H54 (cell line): ENCODE measurements around the gene FCN1.

ENCODE experiments used
- DNase-seq: peaks from one replicate; pipeline ENCODE4 v3.0.0; 2011; ENCODE audit warnings: low spot score, mixed read lengths; ENCODE audit not compliant: insufficient read length
- FAIRE-seq: peaks from 3 replicates; lab custom pipeline; 2011; peaks lifted over from hg19 to GRCh38; lab: Jason Lieb, UNC
- POLR2A ChIP-seq: IDR thresholded peaks from 2 replicates; pipeline ENCODE4 v1.6.1; 2011; ENCODE audit warnings: low read depth, mild to moderate bottlenecking, low read length

The FCN1 gene

GRCh38 chr9:134908524-134909309, 9.0 kb downstream of the FCN1 start:
- FAIRE-seq (no peak), DNase-seq (no peak)
- TF ChIP-seq POLR2A = no peak

GRCh38 chr9:134902936-134903335, 14.8 kb downstream of the FCN1 start:
- TF ChIP-seq POLR2A = no peak
- FAIRE-seq (no peak), DNase-seq (no peak)

- DNase-seq (no peak), FAIRE-seq (no peak)
- no peak for TF ChIP-seq POLR2A
Measured at GRCh38 chr9:134899818-134900217, 17.9 kb downstream of the FCN1 start.

- TF ChIP-seq POLR2A = no peak
- FAIRE-seq (no peak), DNase-seq (no peak)
Measured at GRCh38 chr9:134899168-134899567, 18.5 kb downstream of the FCN1 start.

- no peak for DNase-seq
- no peak for TF ChIP-seq POLR2A
- FAIRE-seq = no peak
Measured at GRCh38 chr9:134898319-134898718, 19.4 kb downstream of the FCN1 start.

- FAIRE-seq (no peak), DNase-seq (no peak)
- TF ChIP-seq POLR2A = no peak
Measured at GRCh38 chr9:134897584-134898170, 20.0 kb downstream of the FCN1 start.

- FAIRE-seq (no peak), DNase-seq (no peak)
- TF ChIP-seq POLR2A = no peak
Measured at GRCh38 chr9:134896834-134897583, 20.7 kb downstream of the FCN1 start.

GRCh38 chr9:134895908-134896833, 21.5 kb downstream of the FCN1 start:
- peak; percentile 88 for FAIRE-seq
- peak; percentile 92 for DNase-seq
- no peak for TF ChIP-seq POLR2A

GRCh38 chr9:134895567-134895907, 22.2 kb downstream of the FCN1 start:
- FAIRE-seq (no peak), DNase-seq (no peak)
- TF ChIP-seq POLR2A = no peak

GRCh38 chr9:134895097-134895496, 22.6 kb downstream of the FCN1 start:
- DNase-seq (no peak), FAIRE-seq (no peak)
- TF ChIP-seq POLR2A = no peak

GRCh38 chr9:134894136-134894860, 23.4 kb downstream of the FCN1 start:
- no peak for TF ChIP-seq POLR2A
- no peak for FAIRE-seq
- DNase-seq = no peak

GRCh38 chr9:134892820-134893420, 24.8 kb downstream of the FCN1 start:
- FAIRE-seq (no peak), DNase-seq (no peak)
- TF ChIP-seq POLR2A = no peak
